HG03108 (cell line): Measurements from ENCODE around the gene TRIM9.
"Not testable (repeated sequence)": the region's sequence is repeated elsewhere in the genome, so short reads cannot be mapped to it uniquely, and the experiment has no call there.

Experiments used
- ATAC-seq: cut with Tn5 transposase; IDR thresholded peaks from one replicate; pipeline ENCODE4 v1.9.1; 2021; ENCODE audit warnings: moderate library complexity; ENCODE audit not compliant: unreplicated experiment

Gene TRIM9

GRCh38 chr14:51006324-51006723 lies 88.6 kb downstream of the TRIM9 start:
- ATAC-seq, result no peak

GRCh38 chr14:51004801-51005526 lies 89.9 kb downstream of the TRIM9 start:
- no peak for ATAC-seq

DNA sequence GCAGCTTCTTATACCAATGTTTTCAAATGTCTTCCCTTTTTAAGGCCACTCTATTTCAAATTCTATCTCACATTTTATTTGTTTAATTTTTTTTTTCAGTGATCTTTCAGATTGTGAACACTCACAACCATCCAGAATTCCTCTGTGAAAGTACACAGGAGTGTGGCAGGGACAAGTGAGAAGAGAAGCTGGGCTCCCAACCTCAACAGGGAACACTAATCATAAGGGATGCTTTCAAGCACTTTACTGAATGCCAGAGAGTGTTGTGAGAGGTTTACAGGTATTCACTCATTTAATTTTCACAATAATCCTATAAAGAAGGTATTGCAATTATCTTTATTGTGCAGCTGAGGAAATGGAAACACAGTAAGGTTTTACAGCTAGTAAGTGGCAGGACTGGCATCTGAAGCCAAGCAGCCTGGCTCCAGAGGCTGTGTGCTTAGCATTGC lies 90.5 kb downstream of the TRIM9 start:
- ATAC-seq, result no peak

- ATAC-seq, result no peak
Measured at GRCh38 chr14:51002406-51002999, 92.4 kb downstream of the TRIM9 start.

- no peak for ATAC-seq
Measured at GRCh38 chr14:51000566-51000965, 94.3 kb downstream of the TRIM9 start.

- no peak for ATAC-seq
Measured at GRCh38 chr14:50999726-51000125, 95.2 kb downstream of the TRIM9 start.

- ATAC-seq, result no peak
Measured at GRCh38 chr14:50998612-50999011, 96.3 kb downstream of the TRIM9 start.

DNA sequence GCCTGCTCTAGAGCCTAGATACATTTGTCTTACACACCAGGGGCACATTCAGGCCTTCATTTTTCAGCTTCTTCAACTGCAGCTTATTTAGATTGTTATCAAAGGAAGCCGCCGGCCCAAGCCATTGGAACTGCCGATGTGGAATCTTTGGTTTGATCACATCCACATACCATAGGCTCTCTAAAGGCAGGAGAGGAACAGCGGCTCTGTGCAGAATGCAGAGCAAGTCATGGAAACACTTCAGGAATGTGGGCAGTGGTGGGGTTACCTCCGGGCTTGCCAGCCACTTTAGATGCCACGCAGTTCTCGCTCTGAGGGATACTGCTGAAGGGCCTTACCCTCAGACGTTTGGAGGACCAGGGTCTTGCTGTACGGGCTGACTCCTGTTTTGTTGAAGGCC lies 97.2 kb downstream of the TRIM9 start:
- no peak for ATAC-seq

DNA sequence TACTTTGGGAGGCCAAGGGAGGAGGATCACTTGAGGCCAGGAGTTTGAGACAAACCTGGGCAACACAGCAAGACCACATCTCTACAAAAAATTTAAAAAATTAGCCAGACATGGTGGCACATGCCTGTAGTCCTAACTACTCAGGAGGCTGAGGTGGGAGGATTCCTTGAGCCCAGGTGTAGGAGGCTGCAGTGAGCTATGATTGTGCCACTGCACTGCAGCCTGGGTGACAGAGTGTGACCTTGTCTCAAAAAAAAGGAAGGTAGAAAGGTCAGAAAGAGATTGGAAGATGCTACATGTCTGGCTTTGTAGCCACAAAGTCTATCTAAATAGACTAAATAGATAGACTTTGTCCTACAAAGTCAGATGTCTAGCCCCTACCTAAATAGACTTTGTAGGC lies 100.7 kb downstream of the TRIM9 start:
- not testable (repeated sequence) for ATAC-seq

DNA sequence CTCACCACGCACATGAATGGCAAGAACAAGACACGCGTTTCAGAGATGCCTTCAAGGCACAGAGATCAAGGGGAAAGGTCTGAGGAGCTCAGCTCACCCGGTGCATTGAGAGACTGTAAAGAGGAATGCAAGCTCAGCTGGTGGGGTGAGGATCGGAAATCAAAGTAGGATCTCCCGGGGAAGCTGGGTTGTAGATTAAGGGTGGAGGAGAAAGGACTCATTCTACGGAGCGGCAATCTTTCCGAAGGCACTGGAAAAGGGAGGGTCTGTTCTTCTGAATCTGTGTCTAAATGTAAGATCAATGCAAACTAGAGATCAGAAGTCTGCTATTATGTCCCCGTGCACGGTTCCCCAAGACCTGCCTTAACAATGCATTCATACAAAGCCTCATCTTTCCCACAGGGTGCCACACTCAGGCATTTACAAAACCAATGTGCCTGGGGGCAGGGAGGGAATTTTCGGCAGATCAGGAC lies 109.0 kb downstream of the TRIM9 start:
- ATAC-seq, result no peak

- ATAC-seq, result no peak
Measured at GRCh38 chr14:50985124-50985858, 109.6 kb downstream of the TRIM9 start.

DNA sequence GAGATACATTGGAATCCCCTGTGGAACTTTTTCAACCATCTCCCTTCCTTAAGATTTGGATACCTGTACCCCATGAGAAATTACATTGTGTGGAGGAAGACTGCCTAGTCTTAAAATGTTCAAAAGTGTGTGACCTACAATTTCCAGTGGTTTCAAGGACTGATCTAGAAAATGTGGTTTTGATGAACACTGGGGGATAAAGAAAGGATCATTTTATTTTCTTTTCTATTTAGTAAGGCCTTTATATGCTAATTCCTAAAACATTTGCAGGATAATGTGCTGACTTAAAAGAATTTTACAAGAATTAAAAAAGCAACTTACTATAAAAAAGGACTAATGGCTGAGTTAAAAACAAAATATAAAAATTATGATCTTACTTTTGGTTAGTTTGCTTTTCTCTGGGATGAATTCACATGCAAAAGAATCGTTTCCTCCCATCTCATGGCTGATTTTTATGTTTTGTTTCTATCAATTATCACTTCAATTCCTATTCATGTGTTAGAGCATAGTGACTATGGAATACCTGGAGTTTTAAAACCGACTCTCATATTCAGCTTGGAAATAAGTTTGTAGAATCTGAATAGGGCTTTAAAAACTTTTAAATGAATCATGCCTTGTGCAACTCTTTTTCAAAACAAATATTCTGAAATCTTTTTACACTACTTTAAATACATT lies 110.7 kb downstream of the TRIM9 start:
- ATAC-seq, result no peak

GRCh38 chr14:50979941-50980850 lies 114.7 kb downstream of the TRIM9 start:
- ATAC-seq, result no peak

- peak; percentile 90 for ATAC-seq
Measured at GRCh38 chr14:50978888-50979287, 116.0 kb downstream of the TRIM9 start.

GRCh38 chr14:50978529-50978871 lies 116.4 kb downstream of the TRIM9 start:
- ATAC-seq, result no peak

GRCh38 chr14:50977863-50978528 lies 116.9 kb downstream of the TRIM9 start:
- ATAC-seq, result peak; percentile 55

DNA sequence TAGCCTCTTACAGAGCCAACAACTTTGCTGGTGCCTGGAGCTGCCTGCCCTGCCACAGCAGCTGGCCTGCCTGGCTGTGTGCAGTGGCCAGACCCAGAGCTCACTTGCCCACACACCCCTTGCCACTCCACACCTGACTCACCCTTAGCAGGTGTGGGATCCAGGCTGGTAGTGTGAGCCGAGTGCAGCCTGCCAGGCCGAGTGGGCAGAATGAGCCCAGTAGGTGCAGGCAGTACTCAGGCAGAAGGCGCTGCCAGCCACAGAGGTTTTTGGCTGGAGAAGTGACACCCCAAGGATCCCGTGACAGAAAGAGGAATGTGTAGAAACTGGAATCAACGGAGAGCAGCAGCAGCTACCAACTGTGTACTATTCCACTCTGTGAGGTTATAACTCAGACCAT lies 120.8 kb downstream of the TRIM9 start:
- no peak for ATAC-seq

- no peak for ATAC-seq
Measured at GRCh38 chr14:50972734-50973133, 122.2 kb downstream of the TRIM9 start.

DNA sequence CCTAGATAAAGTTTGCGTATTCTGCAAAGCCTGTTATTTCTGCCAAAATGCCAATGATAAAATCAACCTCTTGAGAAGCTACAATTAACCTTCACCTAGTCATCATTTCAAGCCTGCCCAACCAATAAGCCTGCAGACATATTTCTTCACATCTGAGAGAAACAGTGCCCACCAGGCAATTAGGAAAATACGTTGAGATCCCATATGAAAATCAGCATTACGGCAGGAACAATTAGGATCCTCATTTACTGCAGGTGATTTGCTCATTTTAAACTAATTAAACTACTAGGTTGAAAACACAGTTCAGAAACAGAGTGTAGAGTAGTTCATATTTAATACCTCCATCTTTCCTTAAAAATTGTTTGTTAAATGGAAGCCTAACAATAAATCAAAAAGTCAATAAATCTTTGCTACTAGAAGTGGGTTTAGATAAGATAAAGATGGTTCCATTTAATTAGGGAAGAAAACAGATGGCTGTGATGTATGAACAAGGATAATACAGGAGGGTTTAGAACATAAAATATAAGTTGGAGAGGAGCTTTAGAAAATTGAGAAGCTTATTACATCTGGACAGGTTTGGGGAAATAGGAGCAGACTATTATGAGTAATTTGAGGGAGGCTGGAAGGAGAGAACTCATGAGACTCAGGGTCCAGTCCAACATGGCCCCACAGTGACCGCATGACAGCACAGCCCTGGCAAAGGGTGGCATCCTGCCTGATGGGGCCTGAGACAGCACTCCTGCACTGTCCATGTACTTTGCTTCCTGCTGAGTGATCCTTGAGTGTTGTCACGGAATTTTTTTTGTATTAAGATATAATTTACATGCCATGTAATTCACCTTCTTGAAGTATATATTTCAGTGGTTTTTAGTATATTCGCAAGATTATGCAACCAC lies 123.8 kb downstream of the TRIM9 start:
- ATAC-seq, result no peak
